HG03095 (cell line): Measurements from ENCODE around the gene F3.

ENCODE experiments used
- ATAC-seq: cut with Tn5 transposase; IDR thresholded peaks from one replicate; pipeline ENCODE4 v1.9.1; 2021; ENCODE audit warnings: moderate library complexity; ENCODE audit not compliant: unreplicated experiment

The F3 gene

GRCh38 chr1:94553323-94553730 is 11.8 kb upstream of the F3 start:
- no peak for ATAC-seq

DNA sequence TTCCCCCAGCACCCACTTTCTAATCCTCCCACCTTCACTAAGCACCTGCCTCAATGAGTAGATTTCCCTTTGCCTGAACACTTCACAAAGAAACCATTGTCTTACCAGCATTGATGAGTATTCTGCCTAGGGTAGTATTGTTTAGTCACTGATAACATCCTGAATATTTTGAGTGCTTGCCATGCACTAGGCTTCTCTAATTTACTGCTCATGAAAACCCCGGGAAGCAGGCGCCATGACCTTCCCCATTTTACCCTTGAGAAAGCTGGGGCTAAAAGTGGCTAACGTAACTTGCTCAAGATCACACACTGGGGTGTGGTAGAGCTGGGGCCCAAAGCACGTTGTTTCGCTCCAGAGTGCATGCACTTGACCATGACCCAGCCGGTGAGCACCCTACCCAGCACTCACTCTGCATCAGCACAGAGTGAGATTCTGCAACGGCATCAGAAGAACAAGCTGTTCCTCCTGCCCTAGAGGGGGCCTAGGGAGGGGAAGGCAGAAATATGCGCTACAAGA is 10.6 kb upstream of the F3 start:
- no peak for ATAC-seq

GRCh38 chr1:94551449-94551848 is 9.9 kb upstream of the F3 start:
- ATAC-seq: no peak

DNA sequence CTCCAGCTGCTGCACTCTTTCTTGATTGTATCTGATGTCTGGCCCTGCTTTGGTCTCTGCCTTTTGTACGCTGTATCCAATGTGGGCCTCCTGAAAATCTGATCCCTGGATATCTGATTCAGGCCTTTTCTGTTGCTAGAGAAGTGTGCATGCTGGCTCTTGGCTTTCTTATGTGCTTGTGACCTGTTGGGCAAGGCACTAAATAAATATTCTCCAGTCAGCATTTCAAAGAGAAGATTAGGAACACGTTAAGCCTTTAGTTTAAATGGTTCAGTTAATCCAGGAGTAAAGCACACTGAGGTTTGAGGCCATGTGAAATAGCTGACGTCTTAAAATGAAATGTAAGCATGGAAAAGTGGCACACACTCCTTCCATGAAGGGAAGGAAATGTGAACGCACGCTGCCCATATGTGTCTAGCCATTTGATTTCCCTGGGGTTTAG is 9.3 kb upstream of the F3 start:
- ATAC-seq: no peak

GRCh38 chr1:94550396-94550795 is 8.8 kb upstream of the F3 start:
- ATAC-seq: no peak

DNA sequence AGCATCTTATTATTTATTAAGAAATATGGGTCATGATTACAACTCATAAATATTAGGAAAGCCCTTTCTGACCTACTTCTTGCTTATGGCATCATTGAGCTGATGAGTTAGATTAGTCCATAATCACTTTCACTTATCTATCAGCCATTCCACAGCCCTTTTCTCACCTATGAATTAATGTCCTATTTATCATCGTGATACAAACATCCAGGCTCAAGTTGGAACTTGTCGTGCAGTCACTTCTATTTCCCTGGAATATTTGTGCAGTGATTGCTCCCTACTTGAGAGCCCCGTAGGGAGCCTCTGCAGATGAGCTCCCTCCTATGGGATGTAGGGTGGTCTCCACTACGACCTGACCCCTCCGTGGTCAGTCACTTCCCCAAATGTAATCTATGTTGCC is 8.1 kb upstream of the F3 start:
- no peak for ATAC-seq

DNA sequence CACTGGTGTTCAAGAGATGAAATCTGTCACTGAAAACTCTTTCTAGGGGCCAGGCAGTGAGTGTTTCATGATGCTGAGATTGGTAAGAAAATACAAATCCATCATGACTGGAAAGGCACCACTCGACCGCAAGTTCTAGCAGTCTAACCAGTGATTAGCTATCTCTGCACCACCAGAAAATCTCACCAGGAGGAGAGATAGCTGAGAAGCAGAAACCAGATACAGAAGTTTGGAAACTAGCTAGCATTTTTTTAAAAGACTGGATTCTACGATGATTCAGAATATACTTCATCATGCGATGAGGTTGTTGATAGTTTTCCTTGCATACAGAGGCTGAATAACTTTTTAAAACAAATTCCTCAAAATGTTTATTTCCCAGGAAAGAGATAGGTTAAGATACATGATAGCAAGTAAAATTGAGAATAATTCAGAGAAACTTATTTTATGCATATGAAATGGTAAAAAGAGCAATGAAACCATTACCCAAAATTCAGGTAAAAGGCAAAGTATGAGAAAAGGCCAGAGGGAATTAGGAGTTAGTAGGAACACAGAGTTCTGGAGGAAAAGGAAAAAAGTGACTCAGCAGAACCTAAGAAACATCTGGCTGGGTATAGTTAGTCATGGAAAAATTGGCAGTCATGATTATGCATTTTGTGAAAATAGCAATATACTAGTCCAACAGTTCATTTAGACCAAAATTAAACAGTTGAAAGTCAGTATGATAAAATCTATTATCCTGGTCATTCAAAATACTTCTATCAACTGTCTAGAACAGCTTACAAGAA is 3.3 kb upstream of the F3 start:
- ATAC-seq: no peak

DNA sequence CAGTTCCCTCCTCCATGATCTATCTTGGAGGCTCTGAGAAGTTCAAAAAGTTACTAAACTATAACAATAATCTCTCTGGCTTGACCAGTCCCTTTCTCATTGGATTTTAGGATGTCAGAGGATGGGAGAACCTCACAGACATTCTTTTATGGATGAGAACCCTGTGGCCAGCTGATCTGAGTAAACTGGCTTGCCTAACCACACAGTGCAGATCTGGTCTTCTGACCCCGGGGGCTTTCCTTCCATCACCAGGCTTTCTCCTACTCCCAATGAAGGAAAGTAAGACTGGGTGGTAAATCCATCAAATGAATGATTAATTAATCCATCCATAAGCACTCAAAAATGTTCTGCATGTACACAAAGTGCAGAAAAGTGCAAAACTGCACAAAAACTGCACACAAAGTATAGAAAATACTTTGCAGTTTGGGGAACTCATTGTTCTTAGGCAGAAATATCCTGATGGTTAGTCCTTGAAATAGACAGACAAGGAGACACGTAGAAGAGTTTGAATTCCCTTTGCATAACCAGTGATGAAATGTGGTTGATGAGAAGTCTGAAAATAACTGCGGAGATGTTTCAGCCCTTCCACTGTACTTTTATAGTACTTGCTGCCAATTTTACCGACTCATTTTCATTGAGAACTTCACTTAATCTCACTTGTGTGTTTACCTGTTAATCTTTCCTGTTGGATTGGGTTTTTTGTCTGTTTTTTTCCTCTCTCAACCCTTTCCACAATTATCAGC is 2.5 kb upstream of the F3 start:
- ATAC-seq: no peak

DNA sequence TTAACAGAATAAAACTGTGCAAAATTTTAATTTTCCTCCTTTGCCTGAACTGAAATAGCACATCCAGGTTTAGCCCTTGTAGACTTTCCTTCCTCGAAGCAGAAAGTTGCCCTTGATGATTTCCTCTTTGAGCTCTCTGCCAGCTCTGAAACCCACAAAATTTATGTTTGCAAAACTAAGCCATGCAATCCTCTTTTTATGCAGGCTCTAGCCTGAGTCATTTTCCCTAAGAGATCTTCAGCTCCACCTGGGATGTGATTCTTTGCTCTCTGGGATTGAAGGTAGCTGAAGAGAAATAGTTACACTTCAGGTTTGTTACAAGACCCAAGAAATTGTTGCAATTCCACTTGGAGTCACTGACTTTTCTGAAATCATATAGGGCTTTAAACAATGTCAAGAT is 1.4 kb upstream of the F3 start:
- ATAC-seq: no peak

DNA sequence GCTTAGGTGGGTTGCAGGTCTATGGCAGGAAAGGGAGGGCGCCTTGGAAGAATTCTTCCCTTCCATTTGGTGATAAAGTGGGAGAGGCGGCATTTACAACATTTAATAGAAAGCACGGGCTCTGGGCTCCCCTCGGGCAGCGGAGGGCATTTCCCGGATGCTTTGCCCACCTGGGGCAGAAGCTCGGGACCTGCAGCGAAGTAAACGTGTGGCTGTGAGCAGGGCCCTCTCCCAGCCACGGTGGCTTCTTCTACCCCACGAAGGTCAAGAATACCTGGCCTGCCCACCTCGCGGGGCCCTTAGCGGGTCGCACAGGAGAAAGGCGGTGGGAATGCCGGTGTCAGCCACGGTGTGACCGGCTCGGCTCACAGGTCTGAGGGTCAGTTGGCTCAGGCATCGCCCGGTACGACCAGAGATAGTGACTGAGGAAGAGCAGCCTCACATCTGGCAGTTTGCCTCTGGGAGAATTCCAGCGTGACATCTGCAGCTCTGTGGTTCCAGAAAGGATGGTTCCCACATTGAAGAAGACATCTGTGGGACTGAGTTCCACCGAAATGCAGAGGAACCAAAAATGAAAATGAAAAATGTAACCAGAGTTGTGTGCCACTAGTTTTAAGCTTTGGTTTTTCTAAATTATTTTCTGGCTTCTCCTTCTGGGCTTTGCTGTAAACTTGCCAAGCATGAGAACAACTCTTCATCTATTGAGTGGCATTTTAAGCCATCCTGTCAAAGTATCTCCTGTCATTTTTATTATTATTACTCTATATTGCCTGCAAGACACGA is 720 bp upstream of the F3 start:
- ATAC-seq: no peak

- ATAC-seq: no peak
Observed at GRCh38 chr1:94540440-94541245, 916 bp downstream of the F3 start.

- no peak for ATAC-seq
Observed at GRCh38 chr1:94539496-94539895, 2.1 kb downstream of the F3 start.

DNA sequence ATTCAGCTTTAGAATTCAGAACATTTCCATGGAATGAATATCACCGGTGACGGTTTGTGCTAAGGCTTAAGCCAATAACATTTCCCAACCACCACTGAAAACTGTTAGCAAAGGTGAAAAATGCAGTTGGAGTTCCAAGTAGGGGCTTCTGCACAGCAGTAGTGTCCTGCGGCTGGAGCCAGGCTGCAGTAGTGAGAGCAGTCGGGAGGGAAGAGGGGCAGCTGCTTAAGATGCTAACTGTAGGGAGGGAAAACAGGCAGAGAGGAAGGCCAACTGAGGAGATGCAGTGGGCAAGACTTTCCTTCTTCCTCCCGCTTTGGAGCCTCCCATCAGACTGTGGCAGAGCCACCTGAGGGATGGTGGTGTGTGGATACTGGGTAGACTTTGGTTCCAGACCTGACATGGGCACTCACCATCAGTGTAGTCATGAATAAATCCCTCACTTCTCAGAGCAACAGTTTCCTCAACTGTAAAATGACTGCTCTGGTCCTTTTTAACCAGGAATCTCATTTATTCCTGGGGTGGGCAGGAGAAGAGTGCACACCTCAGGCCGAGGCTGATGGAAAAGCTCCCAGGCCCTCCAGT is 3.2 kb downstream of the F3 start:
- no peak for ATAC-seq

DNA sequence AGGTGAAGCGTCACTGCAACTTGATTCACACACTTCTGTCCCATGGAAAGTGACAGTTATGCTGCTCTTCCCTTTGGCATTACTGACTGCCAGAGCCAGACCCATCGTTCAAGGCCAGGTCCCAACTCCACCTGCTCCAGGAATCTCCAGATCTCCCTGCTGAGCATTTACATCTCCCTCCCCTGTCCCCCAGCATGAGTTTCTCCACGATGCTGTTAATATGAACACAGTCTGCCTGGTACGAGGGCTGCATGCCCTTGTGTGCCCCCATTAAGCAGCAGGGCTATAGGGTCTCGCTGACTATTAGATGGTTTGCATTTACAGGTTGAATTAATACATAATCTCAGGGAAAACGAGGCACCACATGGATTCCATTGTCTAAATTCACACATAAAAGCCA is 4.3 kb downstream of the F3 start:
- ATAC-seq: no peak

DNA sequence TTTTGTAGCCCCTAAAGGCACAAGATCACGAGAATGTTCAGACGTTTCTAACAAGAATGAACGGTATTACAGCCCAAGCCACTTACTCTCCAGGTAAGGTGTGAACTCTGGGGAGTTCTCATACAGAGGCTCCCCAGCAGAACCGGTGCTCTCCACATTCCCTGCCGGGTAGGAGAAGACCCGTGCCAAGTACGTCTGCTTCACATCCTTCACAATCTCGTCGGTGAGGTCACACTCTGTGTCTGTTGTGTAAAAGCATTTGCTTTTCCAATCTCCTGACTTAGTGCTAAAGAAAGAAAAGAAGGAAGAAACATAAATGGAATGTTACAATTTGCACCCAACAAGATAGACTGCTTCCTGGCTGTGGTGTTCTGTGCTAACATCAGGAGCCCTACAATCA is 5.7 kb downstream of the F3 start:
- ATAC-seq: no peak

GRCh38 chr1:94535095-94535494 is 6.5 kb downstream of the F3 start:
- ATAC-seq: no peak

GRCh38 chr1:94532077-94532476 is 9.5 kb downstream of the F3 start:
- no peak for ATAC-seq

- ATAC-seq: no peak
Observed at GRCh38 chr1:94531664-94532063, 9.9 kb downstream of the F3 start.

GRCh38 chr1:94530373-94530878 is 11.1 kb downstream of the F3 start:
- no peak for ATAC-seq

- ATAC-seq: no peak
Observed at GRCh38 chr1:94529416-94529815, 12.1 kb downstream of the F3 start.
